AG09319 (cell line): ENCODE results near the gene PARD3.

Experiments used
- DNase-seq: peaks from one replicate; pipeline ENCODE4 v3.0.0-alpha.2; 2010; ENCODE audit warnings: low read depth; ENCODE audit errors: extremely low read depth
- TF ChIP-seq, protein P1 (sequence below): IDR thresholded peaks from 2 replicates; pipeline ENCODE4 v1.5.1; 2011; ENCODE audit warnings: low read depth, mild to moderate bottlenecking, inconsistent platforms, low read length, moderate library complexity

The PARD3 gene

DNA sequence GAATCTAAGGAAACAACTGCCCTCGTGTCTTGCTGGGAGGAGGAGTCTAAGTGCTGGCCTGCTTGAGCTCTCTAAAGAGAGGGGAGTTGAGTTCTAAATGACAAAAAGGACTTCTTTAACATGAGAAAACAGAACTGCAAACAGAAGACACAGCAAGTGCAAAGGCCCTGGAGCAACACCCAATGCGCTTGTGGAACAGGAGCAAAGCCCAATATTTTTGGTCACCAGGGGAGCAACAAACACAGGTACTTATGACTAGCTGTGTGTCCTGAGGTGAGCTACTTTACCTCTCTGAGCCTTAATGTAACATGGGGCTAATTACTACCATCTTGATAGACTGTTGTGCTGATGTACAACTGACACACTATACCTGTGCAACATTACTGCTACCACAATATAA is 634.3 kb downstream of the PARD3 start:
- TF ChIP-seq, protein P1, sequence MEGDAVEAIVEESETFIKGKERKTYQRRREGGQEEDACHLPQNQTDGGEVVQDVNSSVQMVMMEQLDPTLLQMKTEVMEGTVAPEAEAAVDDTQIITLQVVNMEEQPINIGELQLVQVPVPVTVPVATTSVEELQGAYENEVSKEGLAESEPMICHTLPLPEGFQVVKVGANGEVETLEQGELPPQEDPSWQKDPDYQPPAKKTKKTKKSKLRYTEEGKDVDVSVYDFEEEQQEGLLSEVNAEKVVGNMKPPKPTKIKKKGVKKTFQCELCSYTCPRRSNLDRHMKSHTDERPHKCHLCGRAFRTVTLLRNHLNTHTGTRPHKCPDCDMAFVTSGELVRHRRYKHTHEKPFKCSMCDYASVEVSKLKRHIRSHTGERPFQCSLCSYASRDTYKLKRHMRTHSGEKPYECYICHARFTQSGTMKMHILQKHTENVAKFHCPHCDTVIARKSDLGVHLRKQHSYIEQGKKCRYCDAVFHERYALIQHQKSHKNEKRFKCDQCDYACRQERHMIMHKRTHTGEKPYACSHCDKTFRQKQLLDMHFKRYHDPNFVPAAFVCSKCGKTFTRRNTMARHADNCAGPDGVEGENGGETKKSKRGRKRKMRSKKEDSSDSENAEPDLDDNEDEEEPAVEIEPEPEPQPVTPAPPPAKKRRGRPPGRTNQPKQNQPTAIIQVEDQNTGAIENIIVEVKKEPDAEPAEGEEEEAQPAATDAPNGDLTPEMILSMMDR = no peak
- no peak for DNase-seq

DNA sequence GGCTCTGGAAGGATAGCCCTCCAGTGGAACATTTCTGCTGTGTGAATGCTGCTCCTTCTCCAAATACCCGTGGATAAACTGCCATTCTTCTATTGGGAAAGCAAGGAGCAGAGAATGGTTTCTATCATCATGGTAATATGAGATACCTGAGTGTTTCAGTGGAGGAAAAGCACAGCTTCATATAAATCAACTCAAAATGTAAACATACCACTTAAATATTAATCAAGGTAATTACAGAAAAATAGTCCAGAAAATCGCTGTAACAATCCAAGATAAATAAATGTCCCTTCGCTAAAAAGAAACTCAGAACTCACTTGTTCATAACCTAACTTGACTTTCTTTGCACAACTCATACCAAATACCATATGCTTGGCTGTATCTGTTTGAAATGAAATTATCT is 635.8 kb downstream of the PARD3 start:
- TF ChIP-seq, protein P1 = no peak
- no peak for DNase-seq

DNA sequence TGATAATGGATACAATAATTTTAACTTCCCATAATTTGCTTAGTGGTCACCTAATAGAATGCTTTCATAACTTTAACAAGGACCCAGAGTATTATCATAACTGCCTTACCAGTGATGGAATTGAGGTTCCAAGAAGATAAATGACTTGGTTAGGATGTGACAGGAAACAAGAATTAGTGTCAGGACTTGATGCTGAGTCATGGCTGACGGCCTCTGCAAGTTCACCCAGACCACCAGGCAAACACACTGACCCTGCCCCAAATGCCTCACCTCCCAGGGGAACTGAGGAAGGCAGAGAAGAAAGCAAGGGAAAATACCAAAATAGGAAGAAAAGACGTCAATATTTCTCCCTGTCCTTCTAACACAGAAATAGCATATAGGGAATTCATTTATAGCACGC is 636.3 kb downstream of the PARD3 start:
- DNase-seq = no peak
- TF ChIP-seq, protein P1 = no peak

DNA sequence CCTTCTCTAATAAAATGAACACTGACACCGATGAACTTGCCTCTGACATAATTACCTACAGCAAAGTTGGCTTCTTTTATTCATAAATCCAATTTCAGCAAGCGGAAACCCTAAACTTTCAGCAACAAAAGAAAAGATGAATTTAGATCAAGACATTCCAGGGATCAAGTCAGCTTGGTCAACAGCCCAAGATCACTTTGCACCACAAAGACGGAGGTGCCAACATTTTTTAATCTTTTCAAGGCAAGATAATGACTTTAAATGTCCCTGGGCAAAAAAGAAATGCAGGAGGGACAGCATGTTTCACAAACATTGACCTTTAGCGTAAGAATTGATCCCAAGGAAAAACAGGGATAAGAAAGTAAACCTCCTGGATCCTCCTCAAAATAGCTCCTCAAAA is 636.9 kb downstream of the PARD3 start:
- TF ChIP-seq, protein P1 = no peak
- DNase-seq = no peak

DNA sequence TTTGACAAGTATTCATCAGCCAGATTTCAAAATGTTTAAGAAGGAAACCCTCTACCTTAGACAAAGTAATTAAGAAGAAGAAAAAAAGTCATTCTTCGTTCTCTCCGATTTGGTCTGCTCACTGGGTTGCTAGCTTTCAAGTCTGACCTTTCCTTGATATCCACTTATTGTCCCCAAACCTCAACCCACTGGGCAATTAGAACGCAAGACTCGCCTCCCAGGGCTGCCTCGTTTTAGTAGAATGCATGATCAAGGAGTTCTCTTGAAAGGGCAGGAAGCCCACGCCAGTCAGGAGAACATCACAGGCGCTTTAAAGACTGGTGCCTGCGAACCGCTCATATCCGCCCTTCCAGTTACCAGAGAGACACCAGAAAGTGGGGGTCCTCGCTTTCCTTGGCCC is 637.7 kb downstream of the PARD3 start:
- DNase-seq = no peak
- TF ChIP-seq, protein P1 = no peak

DNA sequence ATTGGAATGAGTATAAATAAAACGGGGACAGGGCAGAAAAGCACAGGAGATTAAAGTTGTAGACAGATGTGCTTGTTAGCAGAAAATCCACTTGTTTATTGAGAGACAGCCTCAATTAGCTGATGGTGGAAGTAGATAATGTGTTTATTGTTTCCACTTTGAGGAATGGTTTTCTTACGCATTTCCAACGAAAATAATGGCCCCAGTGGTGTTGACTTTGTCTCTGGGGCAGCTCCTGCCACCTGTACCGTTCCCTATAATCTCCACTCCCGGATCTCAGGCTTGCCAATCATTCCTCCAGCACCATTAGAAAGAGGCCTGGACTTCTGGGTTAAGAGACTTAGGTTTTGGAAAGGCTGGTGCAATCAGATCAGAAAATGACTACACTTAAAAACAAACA is 638.7 kb downstream of the PARD3 start:
- no peak for DNase-seq
- TF ChIP-seq, protein P1 = no peak

DNA sequence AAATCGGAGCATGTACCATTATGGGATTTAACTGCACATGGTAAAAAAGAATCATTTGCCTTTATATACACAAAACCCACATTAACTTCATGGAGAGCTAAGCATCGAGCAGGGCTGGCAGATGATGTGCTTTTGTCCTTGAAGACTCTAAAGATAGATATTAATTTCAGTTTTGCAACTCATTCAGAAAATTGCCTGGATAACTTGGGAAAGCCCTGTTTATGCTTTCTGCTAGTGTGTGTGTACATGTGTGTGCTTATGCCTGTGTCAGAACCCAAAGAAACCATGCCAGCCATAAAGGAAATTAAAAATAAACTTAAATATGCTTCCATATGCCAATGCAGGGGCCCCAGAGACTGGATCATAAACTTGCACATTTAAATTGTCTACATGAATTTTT is 640.0 kb downstream of the PARD3 start:
- TF ChIP-seq, protein P1 = no peak
- no peak for DNase-seq
